GM12878 (cell line): ENCODE measurements around the gene ACOX1.

Source experiments
- BRCA1 ChIP-seq: IDR thresholded peaks from 2 replicates; pipeline ENCODE4 v1.6.1; 2011; ENCODE audit warnings: low read depth, low read length, improper control_type of control experiment
- EZH2 ChIP-seq: IDR thresholded peaks from 2 replicates; pipeline ENCODE4 v1.6.1; 2012; ENCODE audit warnings: low read depth, mild to moderate bottlenecking, control low read depth, inconsistent platforms, low read length, borderline replicate concordance; ENCODE audit not compliant: control insufficient read depth
- POLR2A ChIP-seq: IDR thresholded peaks from 2 replicates; pipeline ENCODE4 v1.6.1; 2011; ENCODE audit warnings: low read depth, mild to moderate bottlenecking, low read length
- TF ChIP-seq, protein P1 (sequence below): fragments of 450-650 bp; IDR thresholded peaks from 2 replicates; pipeline ENCODE4 v1.6.1; 2017; ENCODE audit warnings: mild to moderate bottlenecking
- TF ChIP-seq, protein P2 (sequence below): fragments of 450-650 bp; IDR thresholded peaks from 2 replicates; pipeline ENCODE4 v1.6.1; 2018; ENCODE audit warnings: mild to moderate bottlenecking, low read depth, moderate library complexity; ENCODE audit not compliant: partially characterized antibody
- TF ChIP-seq, protein P3 (sequence below), 3 experiments: IDR thresholded peaks in 2 of 3; conservative IDR thresholded peaks in 1 of 3; 2 replicates each; pipeline ENCODE4 v1.5.1; 2011; ENCODE audit warnings: low read depth in 3 of 3, low read length in 3 of 3, mild to moderate bottlenecking in 3 of 3, control low read depth in 2 of 3, moderate library complexity in 2 of 3, inconsistent platforms in 1 of 3, mixed read lengths in 1 of 3; ENCODE audit not compliant: control insufficient read depth in 2 of 3, insufficient read depth in 1 of 3; ENCODE audit errors: extremely low read depth in 1 of 3
- TF ChIP-seq, protein P4 (sequence below): IDR thresholded peaks from 2 replicates; pipeline ENCODE4 v1.6.1; 2012; ENCODE audit warnings: low read depth, low read length, improper control_type of control experiment

DNA sequence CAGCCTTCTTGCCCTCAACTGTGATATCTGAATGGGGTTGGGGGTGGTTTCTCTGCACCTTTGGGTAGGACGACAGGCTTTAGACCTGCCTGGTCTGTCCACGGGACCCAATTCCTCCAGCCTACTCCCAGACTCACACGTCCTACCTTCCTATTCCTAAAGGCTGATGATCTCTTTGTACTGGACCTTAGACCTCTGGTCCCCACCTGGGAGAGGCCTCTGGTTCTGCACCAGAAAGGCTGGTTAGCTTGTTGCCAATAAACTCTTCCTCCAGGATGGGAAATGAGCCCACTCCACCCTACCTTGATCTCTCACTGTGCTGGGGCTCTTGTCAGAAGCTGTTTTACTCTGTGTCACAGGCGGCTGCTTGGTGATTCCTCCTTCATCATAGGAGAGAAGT, 52.5 kb downstream of the ACOX1 start:
- TF ChIP-seq, protein P1, sequence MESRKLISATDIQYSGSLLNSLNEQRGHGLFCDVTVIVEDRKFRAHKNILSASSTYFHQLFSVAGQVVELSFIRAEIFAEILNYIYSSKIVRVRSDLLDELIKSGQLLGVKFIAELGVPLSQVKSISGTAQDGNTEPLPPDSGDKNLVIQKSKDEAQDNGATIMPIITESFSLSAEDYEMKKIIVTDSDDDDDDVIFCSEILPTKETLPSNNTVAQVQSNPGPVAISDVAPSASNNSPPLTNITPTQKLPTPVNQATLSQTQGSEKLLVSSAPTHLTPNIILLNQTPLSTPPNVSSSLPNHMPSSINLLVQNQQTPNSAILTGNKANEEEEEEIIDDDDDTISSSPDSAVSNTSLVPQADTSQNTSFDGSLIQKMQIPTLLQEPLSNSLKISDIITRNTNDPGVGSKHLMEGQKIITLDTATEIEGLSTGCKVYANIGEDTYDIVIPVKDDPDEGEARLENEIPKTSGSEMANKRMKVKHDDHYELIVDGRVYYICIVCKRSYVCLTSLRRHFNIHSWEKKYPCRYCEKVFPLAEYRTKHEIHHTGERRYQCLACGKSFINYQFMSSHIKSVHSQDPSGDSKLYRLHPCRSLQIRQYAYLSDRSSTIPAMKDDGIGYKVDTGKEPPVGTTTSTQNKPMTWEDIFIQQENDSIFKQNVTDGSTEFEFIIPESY: no peak
- TF ChIP-seq POLR2A (no peak), BRCA1 (no peak), EZH2 (no peak)
- TF ChIP-seq, protein P2, sequence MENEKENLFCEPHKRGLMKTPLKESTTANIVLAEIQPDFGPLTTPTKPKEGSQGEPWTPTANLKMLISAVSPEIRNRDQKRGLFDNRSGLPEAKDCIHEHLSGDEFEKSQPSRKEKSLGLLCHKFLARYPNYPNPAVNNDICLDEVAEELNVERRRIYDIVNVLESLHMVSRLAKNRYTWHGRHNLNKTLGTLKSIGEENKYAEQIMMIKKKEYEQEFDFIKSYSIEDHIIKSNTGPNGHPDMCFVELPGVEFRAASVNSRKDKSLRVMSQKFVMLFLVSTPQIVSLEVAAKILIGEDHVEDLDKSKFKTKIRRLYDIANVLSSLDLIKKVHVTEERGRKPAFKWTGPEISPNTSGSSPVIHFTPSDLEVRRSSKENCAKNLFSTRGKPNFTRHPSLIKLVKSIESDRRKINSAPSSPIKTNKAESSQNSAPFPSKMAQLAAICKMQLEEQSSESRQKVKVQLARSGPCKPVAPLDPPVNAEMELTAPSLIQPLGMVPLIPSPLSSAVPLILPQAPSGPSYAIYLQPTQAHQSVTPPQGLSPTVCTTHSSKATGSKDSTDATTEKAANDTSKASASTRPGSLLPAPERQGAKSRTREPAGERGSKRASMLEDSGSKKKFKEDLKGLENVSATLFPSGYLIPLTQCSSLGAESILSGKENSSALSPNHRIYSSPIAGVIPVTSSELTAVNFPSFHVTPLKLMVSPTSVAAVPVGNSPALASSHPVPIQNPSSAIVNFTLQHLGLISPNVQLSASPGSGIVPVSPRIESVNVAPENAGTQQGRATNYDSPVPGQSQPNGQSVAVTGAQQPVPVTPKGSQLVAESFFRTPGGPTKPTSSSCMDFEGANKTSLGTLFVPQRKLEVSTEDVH: no peak
- TF ChIP-seq, protein P3, sequence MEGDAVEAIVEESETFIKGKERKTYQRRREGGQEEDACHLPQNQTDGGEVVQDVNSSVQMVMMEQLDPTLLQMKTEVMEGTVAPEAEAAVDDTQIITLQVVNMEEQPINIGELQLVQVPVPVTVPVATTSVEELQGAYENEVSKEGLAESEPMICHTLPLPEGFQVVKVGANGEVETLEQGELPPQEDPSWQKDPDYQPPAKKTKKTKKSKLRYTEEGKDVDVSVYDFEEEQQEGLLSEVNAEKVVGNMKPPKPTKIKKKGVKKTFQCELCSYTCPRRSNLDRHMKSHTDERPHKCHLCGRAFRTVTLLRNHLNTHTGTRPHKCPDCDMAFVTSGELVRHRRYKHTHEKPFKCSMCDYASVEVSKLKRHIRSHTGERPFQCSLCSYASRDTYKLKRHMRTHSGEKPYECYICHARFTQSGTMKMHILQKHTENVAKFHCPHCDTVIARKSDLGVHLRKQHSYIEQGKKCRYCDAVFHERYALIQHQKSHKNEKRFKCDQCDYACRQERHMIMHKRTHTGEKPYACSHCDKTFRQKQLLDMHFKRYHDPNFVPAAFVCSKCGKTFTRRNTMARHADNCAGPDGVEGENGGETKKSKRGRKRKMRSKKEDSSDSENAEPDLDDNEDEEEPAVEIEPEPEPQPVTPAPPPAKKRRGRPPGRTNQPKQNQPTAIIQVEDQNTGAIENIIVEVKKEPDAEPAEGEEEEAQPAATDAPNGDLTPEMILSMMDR (IDR thresholded peaks at IDR 0.05 in 2 of 3, conservative IDR thresholded peaks at IDR 0.05 in 1 of 3; ENCODE audit: control insufficient read depth in 2 of 3, extremely low read depth in 1 of 3, insufficient read depth in 1 of 3, low read depth in 3 of 3, low read length in 3 of 3): no peak
- TF ChIP-seq, protein P4, sequence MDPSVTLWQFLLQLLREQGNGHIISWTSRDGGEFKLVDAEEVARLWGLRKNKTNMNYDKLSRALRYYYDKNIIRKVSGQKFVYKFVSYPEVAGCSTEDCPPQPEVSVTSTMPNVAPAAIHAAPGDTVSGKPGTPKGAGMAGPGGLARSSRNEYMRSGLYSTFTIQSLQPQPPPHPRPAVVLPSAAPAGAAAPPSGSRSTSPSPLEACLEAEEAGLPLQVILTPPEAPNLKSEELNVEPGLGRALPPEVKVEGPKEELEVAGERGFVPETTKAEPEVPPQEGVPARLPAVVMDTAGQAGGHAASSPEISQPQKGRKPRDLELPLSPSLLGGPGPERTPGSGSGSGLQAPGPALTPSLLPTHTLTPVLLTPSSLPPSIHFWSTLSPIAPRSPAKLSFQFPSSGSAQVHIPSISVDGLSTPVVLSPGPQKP: no peak
